NCI-H2196 (cell line): ENCODE results near the gene HIP1.
"Not testable (repeated sequence)": the region's sequence is repeated elsewhere in the genome, so short reads cannot be mapped to it uniquely, and the experiment has no call there.

Experiments
- DNase-seq: peaks from one replicate; lab custom pipeline; 2025; ENCODE audit not compliant: unreplicated experiment; lab: John Stamatoyannopoulos, UW

The HIP1 gene

GRCh38 chr7:75646571-75647102 is 92.1 kb downstream of the HIP1 start:
- DNase-seq = no peak

- DNase-seq = no peak
Measured at GRCh38 chr7:75645570-75645969, 93.2 kb downstream of the HIP1 start.

- no peak for DNase-seq
Measured at GRCh38 chr7:75644589-75644988, 94.2 kb downstream of the HIP1 start.

- DNase-seq = peak; percentile 11
Measured at GRCh38 chr7:75642810-75643486, 95.8 kb downstream of the HIP1 start.

GRCh38 chr7:75640201-75640600 is 98.5 kb downstream of the HIP1 start:
- no peak for DNase-seq

GRCh38 chr7:75639886-75640190 is 98.9 kb downstream of the HIP1 start:
- no peak for DNase-seq

GRCh38 chr7:75639071-75639885 is 99.5 kb downstream of the HIP1 start:
- DNase-seq = peak; percentile 41

GRCh38 chr7:75638594-75639070 is 100.1 kb downstream of the HIP1 start:
- peak; percentile 37 for DNase-seq

GRCh38 chr7:75637854-75638593 is 100.7 kb downstream of the HIP1 start:
- DNase-seq = no peak

GRCh38 chr7:75635036-75635435 is 103.7 kb downstream of the HIP1 start:
- no peak for DNase-seq

GRCh38 chr7:75632587-75632986 is 106.2 kb downstream of the HIP1 start:
- not testable (repeated sequence) for DNase-seq

- no peak for DNase-seq
Measured at GRCh38 chr7:75631711-75632110, 107.0 kb downstream of the HIP1 start.

GRCh38 chr7:75630549-75630948 is 108.2 kb downstream of the HIP1 start:
- DNase-seq = no peak

- DNase-seq = no peak
Measured at GRCh38 chr7:75629044-75629443, 109.7 kb downstream of the HIP1 start.

GRCh38 chr7:75628055-75628454 is 110.7 kb downstream of the HIP1 start:
- no peak for DNase-seq

- no peak for DNase-seq
Measured at GRCh38 chr7:75626954-75627353, 111.8 kb downstream of the HIP1 start.

GRCh38 chr7:75625868-75626267 is 112.9 kb downstream of the HIP1 start:
- DNase-seq = no peak

GRCh38 chr7:75624134-75624832 is 114.5 kb downstream of the HIP1 start:
- DNase-seq = no peak

- DNase-seq = peak; percentile 23
Measured at GRCh38 chr7:75623390-75624133, 115.2 kb downstream of the HIP1 start.

GRCh38 chr7:75621124-75621523 is 117.6 kb downstream of the HIP1 start:
- DNase-seq = no peak
